Measurements from ENCODE around the gene PKIG. TPM values are rescaled to one million over a fixed set of nuclear protein-coding genes. Genes with fewer than 3 reads are reported as not detected.

The PKIG gene
- total RNA-seq, 1 donor from 2014 or later, result 40.6 TPM

DNA sequence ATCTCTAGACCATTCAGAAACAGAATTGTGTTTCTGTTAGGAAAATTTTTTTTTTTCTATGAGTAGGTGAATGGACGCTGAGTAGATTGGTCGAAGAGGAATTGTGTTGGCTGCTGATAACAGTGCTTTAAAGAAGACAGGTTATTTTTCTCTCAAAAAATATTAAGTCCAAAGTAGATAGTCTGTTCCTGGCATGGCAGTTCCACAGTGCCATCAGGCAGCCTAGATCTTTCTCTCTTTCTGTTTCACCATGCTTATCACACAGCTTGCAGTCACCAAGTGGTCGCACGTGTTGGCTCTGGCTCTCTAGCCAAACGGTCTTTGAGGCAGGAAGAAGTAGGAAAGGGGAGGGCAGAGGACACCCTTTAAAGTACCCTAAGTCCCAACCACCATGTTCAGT lies 38.1 kb upstream of the PKIG start:
- H3K4me1 Mint-ChIP-seq, result peaks cover 16% of the 10 kb centered on the region
- no peak overlapping the region for H3K4me3 Mint-ChIP-seq
- H3K4me3 ChIP-seq, result no peak overlapping the region
- no peak overlapping the region for H3K27ac Mint-ChIP-seq
- no peaks in the 10 kb centered on the region for H3K9me3 ChIP-seq (ENCODE audit: low read depth)
- H3K4me2 ChIP-seq, result no peak overlapping the region
- peaks cover 36% of the 10 kb centered on the region for H3K79me2 ChIP-seq (ENCODE audit: low read depth)
- no peak overlapping the region for H3K27ac ChIP-seq
- H3K9ac ChIP-seq, result no peak overlapping the region
- H3K36me3 ChIP-seq, result no peaks in the 10 kb centered on the region
- no peaks in the 10 kb centered on the region for H3K4me1 ChIP-seq
- TF ChIP-seq EZH2phosphoT487 (IDR thresholded peaks at IDR 0.05) (no peak), EZH2 (IDR thresholded peaks at IDR 0.05) (no peak)
- TF ChIP-seq, protein P1, sequence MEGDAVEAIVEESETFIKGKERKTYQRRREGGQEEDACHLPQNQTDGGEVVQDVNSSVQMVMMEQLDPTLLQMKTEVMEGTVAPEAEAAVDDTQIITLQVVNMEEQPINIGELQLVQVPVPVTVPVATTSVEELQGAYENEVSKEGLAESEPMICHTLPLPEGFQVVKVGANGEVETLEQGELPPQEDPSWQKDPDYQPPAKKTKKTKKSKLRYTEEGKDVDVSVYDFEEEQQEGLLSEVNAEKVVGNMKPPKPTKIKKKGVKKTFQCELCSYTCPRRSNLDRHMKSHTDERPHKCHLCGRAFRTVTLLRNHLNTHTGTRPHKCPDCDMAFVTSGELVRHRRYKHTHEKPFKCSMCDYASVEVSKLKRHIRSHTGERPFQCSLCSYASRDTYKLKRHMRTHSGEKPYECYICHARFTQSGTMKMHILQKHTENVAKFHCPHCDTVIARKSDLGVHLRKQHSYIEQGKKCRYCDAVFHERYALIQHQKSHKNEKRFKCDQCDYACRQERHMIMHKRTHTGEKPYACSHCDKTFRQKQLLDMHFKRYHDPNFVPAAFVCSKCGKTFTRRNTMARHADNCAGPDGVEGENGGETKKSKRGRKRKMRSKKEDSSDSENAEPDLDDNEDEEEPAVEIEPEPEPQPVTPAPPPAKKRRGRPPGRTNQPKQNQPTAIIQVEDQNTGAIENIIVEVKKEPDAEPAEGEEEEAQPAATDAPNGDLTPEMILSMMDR (IDR thresholded peaks at IDR 0.05), result no peak
- no peak for DNase-seq (ENCODE audit: low spot score)
- H3F3A ChIP-seq (ENCODE audit: low read depth), result no peaks in the 10 kb centered on the region
- H3K9me3 Mint-ChIP-seq, result no peaks in the 10 kb centered on the region
- H3K27me3 ChIP-seq, result no peaks in the 10 kb centered on the region
- no peaks in the 10 kb centered on the region for H3K36me3 Mint-ChIP-seq
- peaks cover 2% of the 10 kb centered on the region for H3K27me3 Mint-ChIP-seq (ENCODE audit: insufficient read depth, low read depth)
- H4K20me1 ChIP-seq (ENCODE audit: low read depth), result peaks cover 20% of the 10 kb centered on the region
- no peak overlapping the region for H2AFZ ChIP-seq (replicated peaks)

DNA sequence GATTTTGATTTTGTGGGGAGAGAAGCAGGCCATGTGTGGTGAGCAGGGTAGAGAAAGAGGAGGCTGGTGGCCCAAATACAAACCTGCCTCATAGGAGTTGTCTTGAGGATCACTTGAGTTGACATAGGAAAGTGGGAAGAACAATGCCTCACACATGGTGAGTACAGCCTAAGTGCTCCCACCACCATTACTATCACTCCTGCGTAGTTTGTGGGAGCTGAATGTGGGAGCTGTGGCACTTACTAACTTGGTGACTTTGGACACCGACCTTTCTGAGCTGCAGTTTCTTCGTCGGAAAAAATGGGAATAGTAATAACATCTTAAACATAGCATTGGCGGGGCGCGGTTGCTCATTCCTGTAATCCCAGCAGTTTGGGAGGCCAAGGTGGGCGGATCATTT lies 35.0 kb upstream of the PKIG start:
- Mint-ChIP-seq H3K4me3 (no peak overlapping the region), H3K27ac (no peak overlapping the region), H3K9me3 (no peaks in the 10 kb centered on the region)

DNA sequence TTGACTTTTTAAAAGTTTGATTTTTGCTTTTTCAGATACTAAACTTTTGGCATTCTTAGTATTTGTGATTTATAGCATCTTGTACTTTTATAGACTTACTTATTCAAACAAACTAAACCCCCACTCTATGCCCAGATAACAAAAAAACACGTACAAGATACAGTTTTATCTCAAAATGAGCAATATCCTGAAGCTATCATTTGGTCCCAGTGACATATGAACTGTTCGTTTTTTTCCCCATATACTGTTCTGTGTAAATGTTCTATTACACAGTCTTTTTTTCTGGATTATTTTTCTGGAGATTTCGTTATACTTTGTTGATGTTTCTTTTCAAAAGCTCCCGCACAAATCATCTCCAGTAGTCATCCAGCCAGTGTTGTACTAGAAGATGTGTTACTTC lies 33.3 kb upstream of the PKIG start:
- Histone ChIP-seq H3K4me2 (no peak overlapping the region), H3K27ac (no peak overlapping the region), H3K9me3 (ENCODE audit: low read depth) (no peaks in the 10 kb centered on the region), H3K79me2 (ENCODE audit: low read depth) (peaks cover 35% of the 10 kb centered on the region), H4K20me1 (ENCODE audit: low read depth) (peaks cover 16% of the 10 kb centered on the region), H3K4me3 (no peak overlapping the region), H3K4me1 (no peaks in the 10 kb centered on the region), H2AFZ (replicated peaks) (no peak overlapping the region), H3K27me3 (no peaks in the 10 kb centered on the region), H3K9ac (no peak overlapping the region), H3F3A (ENCODE audit: low read depth) (no peaks in the 10 kb centered on the region), H3K36me3 (no peaks in the 10 kb centered on the region)
- Mint-ChIP-seq H3K4me3 (no peak overlapping the region), H3K4me1 (peaks cover 13% of the 10 kb centered on the region), H3K36me3 (no peaks in the 10 kb centered on the region), H3K9me3 (no peaks in the 10 kb centered on the region), H3K27me3 (ENCODE audit: insufficient read depth, low read depth) (no peaks in the 10 kb centered on the region), H3K27ac (no peak overlapping the region)
- no peak for TF ChIP-seq EZH2 (IDR thresholded peaks at IDR 0.05)
- TF ChIP-seq EZH2phosphoT487 (IDR thresholded peaks at IDR 0.05), result no peak
- TF ChIP-seq, protein P1 (IDR thresholded peaks at IDR 0.05), result no peak
- DNase-seq (ENCODE audit: low spot score), result no peak

More for the DNA sequence above, 35.0 kb upstream of the PKIG start:
- H3K4me3 ChIP-seq, result no peak overlapping the region
- peaks cover 34% of the 10 kb centered on the region for H3K79me2 ChIP-seq (ENCODE audit: low read depth)
- H3K27me3 Mint-ChIP-seq (ENCODE audit: insufficient read depth, low read depth), result no peaks in the 10 kb centered on the region
- H3K9me3 ChIP-seq (ENCODE audit: low read depth), result no peaks in the 10 kb centered on the region
- H3F3A ChIP-seq (ENCODE audit: low read depth), result no peaks in the 10 kb centered on the region
- no peaks in the 10 kb centered on the region for H3K27me3 ChIP-seq
- peaks cover 16% of the 10 kb centered on the region for H4K20me1 ChIP-seq (ENCODE audit: low read depth)
- H3K27ac ChIP-seq, result no peak overlapping the region
- H3K4me1 ChIP-seq, result no peaks in the 10 kb centered on the region
- H3K36me3 Mint-ChIP-seq, result no peaks in the 10 kb centered on the region
- TF ChIP-seq, protein P1 (IDR thresholded peaks at IDR 0.05), result no peak
- TF ChIP-seq EZH2 (IDR thresholded peaks at IDR 0.05) (no peak), EZH2phosphoT487 (IDR thresholded peaks at IDR 0.05) (no peak)
- no peak for DNase-seq (ENCODE audit: low spot score)
- H3K4me1 Mint-ChIP-seq, result peaks cover 13% of the 10 kb centered on the region
- no peak overlapping the region for H3K4me2 ChIP-seq
- no peak overlapping the region for H3K9ac ChIP-seq
- H2AFZ ChIP-seq (replicated peaks), result no peak overlapping the region
- no peaks in the 10 kb centered on the region for H3K36me3 ChIP-seq
